ENCODE measurements around the gene CHKA. TPM values are rescaled to one million over a fixed set of nuclear protein-coding genes. Genes with fewer than 3 reads are reported as not detected.
A peak's percentile ranks its signal among the peaks of the same experiment; 100 is the strongest.

The CHKA gene
- total and polyA plus RNA-seq, 8 donors, result 36.8 to 106 (median 82.8) TPM

DNA sequence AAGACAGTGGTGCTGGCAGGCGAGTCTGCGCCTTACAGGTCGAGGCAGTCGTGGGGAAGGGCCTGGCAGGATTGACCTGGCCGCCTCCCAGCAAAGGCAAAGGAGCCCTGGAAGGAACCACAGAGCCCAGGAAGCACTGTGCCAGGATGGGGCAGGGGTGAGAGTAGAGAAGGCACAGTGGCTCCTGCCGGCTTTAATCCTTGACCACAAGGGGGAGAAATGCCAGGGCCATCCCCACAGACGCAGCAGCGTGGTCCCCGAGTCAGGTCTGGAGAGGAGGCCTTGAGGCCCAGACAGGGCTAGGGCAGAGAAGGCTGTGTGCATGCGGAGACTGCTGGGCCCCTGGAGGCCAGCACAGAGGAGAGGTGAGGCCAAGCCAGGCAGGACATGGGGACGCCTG is 100.6 kb downstream of the CHKA start:
- TF ChIP-seq, protein P1, sequence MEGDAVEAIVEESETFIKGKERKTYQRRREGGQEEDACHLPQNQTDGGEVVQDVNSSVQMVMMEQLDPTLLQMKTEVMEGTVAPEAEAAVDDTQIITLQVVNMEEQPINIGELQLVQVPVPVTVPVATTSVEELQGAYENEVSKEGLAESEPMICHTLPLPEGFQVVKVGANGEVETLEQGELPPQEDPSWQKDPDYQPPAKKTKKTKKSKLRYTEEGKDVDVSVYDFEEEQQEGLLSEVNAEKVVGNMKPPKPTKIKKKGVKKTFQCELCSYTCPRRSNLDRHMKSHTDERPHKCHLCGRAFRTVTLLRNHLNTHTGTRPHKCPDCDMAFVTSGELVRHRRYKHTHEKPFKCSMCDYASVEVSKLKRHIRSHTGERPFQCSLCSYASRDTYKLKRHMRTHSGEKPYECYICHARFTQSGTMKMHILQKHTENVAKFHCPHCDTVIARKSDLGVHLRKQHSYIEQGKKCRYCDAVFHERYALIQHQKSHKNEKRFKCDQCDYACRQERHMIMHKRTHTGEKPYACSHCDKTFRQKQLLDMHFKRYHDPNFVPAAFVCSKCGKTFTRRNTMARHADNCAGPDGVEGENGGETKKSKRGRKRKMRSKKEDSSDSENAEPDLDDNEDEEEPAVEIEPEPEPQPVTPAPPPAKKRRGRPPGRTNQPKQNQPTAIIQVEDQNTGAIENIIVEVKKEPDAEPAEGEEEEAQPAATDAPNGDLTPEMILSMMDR (IDR thresholded peaks at IDR 0.05), result no peak
- Histone ChIP-seq H3K27ac (no peak overlapping the region), H3K4me1 (peaks cover 0 to 29% of the 10 kb centered on the region in 2 donors), H3K36me3 (peaks cover 0 to 61% of the 10 kb centered on the region in 2 donors), H3K4me3 (no peak overlapping the region), H3K9me3 (no peaks in the 10 kb centered on the region), H3K27me3 (no peaks in the 10 kb centered on the region)
- DNase-seq (peak in 2 of 4 donors; percentile 71 to 79), ATAC-seq (peak; percentile 68)
- intact Hi-C loops (cut with DNase I), result no loop called here

DNA sequence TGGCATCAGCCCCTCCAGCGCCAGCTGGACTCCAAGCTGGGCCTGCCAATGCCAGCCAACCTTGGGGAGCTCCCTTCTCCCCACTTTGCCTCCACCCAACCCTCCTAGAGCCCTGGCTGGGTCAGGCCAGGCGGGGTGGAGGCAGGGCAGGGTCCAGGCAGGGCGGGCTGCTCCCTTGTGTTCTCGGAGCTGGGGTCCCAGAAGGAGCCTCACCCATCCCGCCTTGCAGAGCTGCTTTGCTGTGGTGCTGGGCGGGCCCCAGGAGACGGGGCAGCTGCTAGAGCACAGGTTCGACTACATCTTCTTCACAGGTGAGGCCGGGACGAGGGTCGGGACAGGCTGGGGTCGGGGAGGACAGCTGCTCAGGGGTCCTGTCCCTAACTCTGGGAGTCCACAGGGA is 101.7 kb downstream of the CHKA start:
- no peak for DNase-seq
- H3K27ac ChIP-seq, result no peak overlapping the region
- ATAC-seq, result no peak
- no peaks in the 10 kb centered on the region for H3K9me3 ChIP-seq
- intact Hi-C loops (cut with DNase I), result no loop called here
- H3K4me3 ChIP-seq, result no peak overlapping the region
- H3K36me3 ChIP-seq, result peaks cover 0 to 56% of the 10 kb centered on the region in 2 donors
- peaks cover 7 to 39% of the 10 kb centered on the region in 2 donors for H3K4me1 ChIP-seq
- H3K27me3 ChIP-seq, result no peaks in the 10 kb centered on the region
- TF ChIP-seq, protein P1 (IDR thresholded peaks at IDR 0.05), result no peak

DNA sequence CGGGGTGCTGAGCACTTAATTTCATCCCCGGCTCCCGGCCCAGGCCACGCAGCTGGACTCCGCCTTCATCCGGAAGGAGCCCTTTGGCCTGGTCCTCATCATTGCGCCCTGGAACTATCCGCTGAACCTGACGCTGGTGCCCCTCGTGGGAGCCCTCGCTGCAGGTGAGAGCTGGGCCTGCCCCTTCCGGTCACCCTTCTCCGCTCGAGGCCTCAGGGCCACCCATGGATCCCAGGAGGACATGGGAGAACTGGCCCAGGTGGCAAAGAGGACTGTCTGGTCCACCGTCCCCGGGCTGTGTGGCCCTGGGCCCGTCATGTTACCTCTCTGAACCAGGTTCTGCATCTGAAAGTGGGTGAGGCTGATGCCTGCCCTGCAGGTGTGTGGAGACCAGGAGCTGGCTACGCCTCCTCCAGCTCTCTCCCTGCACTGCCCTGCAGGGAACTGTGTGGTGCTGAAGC is 102.4 kb downstream of the CHKA start:
- Histone ChIP-seq H3K4me1 (peaks cover 14 to 46% of the 10 kb centered on the region in 2 donors), H3K4me3 (no peak overlapping the region), H3K9me3 (no peaks in the 10 kb centered on the region), H3K27ac (no peak overlapping the region), H3K36me3 (peaks cover 0 to 49% of the 10 kb centered on the region in 2 donors), H3K27me3 (no peaks in the 10 kb centered on the region)
- TF ChIP-seq, protein P1 (IDR thresholded peaks at IDR 0.05), result no peak
- intact Hi-C loops (cut with DNase I), result no loop called here
- DNase-seq, result peak in 1 of 4 donors; percentile 66
- ATAC-seq, result no peak

DNA sequence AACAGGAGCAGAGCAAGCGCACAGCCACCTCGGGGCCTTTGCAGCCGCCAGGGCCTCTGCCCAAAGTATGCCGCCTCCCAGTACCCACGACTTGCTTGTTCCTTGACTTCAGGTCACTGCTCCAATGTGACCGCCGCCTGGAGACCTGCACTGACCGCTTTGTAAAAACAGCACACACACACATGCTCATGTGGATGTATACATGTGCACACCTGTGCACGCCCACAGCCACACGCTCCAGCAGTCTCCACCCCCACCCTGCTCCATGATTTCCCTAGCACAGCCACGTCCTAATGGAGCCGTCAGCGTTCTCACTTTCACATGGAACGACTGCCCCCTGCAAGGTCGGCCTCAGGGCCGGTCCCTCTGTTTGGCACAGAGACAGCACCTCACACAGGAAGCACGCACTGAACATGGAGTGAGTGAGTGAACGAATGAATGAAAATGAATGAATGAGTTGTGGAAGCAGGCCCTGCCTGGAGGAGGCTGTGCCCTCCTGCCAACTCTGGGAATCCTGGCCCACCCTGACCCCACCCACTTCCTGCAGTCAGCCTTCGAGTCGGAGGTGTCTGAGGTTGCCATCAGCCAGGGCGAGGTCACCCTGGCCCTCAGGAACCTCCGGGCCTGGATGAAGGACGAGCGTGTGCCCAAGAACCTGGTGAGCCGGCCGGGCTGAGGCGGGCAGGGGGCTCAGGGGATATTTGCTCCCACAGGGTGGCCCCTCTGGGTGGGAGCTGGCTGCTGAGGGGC is 103.0 kb downstream of the CHKA start:
- no peak overlapping the region for H3K4me3 ChIP-seq
- intact Hi-C loops (cut with DNase I), result no loop called here
- no peaks in the 10 kb centered on the region for H3K9me3 ChIP-seq
- H3K27ac ChIP-seq, result no peak overlapping the region
- H3K36me3 ChIP-seq, result peaks cover 0 to 44% of the 10 kb centered on the region in 2 donors
- peaks cover 19 to 52% of the 10 kb centered on the region in 2 donors for H3K4me1 ChIP-seq
- DNase-seq, result peak in 1 of 4 donors; percentile 68
- H3K27me3 ChIP-seq, result no peaks in the 10 kb centered on the region
- no peak for ATAC-seq
- TF ChIP-seq, protein P1 (IDR thresholded peaks at IDR 0.05), result no peak

DNA sequence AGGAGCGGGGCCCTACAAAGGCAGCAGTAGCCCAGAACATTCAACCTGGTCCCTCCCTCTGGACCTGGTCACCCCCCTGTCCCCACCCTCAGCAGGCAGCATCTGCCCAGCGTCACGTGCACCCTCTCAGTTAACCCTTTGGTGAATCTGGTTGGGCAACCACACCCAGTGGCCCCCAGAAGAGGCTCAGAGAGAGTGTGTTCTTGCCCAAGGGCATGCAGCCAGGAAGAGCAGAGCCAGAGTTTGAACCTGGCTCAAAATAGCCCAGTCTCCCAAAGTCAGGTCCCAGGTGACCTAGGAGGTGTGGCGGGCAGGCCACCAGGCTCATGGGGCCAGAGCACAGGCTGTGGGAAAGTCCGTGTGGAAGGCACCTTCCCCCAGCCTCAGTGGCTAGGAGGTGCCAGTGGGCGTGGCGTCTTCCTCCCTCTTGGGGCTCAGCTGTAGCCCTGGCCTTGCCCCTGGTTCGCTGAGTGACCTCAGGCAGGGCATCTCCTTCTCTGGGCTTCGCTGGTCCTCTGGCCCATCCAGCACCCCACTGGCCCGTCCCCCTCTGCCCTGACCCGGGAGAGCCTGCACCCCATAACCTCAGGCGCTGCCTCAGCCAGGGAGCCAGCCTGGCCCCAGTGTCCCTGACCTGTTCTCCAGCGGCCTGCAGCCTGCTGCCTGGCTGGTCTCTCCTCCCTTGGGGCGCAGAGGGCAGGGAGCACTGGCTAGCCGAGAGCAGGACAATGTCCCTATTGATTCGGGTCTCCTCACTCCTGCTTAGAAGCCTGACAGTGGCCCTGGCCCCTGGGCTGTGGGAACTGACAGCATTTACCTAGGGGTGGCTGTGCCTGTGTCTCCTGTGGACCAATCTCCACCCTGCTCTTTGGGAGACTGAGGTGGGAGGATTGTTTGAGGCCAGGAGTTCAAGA is 104.0 kb downstream of the CHKA start:
- intact Hi-C loops (cut with DNase I), result no loop called here
- peak overlapping the region in 1 of 2 donors; percentile 45 for H3K27ac ChIP-seq
- H3K9me3 ChIP-seq, result no peaks in the 10 kb centered on the region
- no peak for ATAC-seq
- peaks cover 25 to 62% of the 10 kb centered on the region in 2 donors for H3K4me1 ChIP-seq
- peak in 2 of 4 donors; percentile 63 to 74 for DNase-seq
- no peak overlapping the region for H3K4me3 ChIP-seq
- H3K36me3 ChIP-seq, result peaks cover 0 to 34% of the 10 kb centered on the region in 2 donors
- TF ChIP-seq, protein P1 (IDR thresholded peaks at IDR 0.05), result no peak
- H3K27me3 ChIP-seq, result no peaks in the 10 kb centered on the region
